Measurements from ENCODE around the gene SPAG16. TPM values are rescaled to one million over a fixed set of nuclear protein-coding genes. Genes with fewer than 3 reads are reported as not detected.

Gene SPAG16
- total RNA-seq, 1 experiment from 2014 or later, result 16.0 TPM

GRCh38 chr2:214297423-214297822 lies 1013.2 kb downstream of the SPAG16 start (continued):
- TF ChIP-seq NR2C2 (CRISPR knock-in tag; IDR thresholded peaks at IDR 0.05) (no peak), ZNF138 (CRISPR knock-in tag; conservative IDR thresholded peaks at IDR 0.05) (no peak), IRF1 (CRISPR knock-in tag; IDR thresholded peaks at IDR 0.05) (no peak)

GRCh38 chr2:214310319-214310718 lies 1026.1 kb downstream of the SPAG16 start:
- ATAC-seq, result peak; percentile 58
- H3K27me3 Mint-ChIP-seq (ENCODE audit: low read depth), result no peaks in the 10 kb centered on the region; the same call in 1 of the 2 replicates
- H3K27ac Mint-ChIP-seq, result no peak overlapping the region
- H3K9me3 Mint-ChIP-seq, result peaks cover 28% of the 10 kb centered on the region
- POLR2A ChIA-PET, result no interaction called here
- no peak for DNase-seq (ENCODE audit: low spot score)
- CTCF ChIA-PET, result interaction anchor here (1.2 to 2.6 kb wide), 5 partner anchors 10 to 277 kb away, joined by 4 to 9 read pairs (median 6); no protein-coding TSS in a partner anchor
- H3K36me3 Mint-ChIP-seq, result no peaks in the 10 kb centered on the region; the same call in 1 of the 2 replicates
- TF ChIP-seq ARID4B (CRISPR knock-in tag; IDR thresholded peaks at IDR 0.05; ENCODE audit: borderline replicate concordance) (no peak), KAT7 (CRISPR knock-in tag; IDR thresholded peaks at IDR 0.05; ENCODE audit: borderline replicate concordance) (no peak), ZNF416 (CRISPR knock-in tag; IDR thresholded peaks at IDR 0.05) (no peak), GRHL2 (CRISPR knock-in tag; IDR thresholded peaks at IDR 0.05; ENCODE audit: insufficient replicate concordance, severe bottlenecking) (no peak), ESRRA (CRISPR knock-in tag; IDR thresholded peaks at IDR 0.05; ENCODE audit: borderline replicate concordance) (no peak), FOXP4 (CRISPR knock-in tag; IDR thresholded peaks at IDR 0.05) (no peak), PRRX2 (CRISPR knock-in tag; IDR thresholded peaks at IDR 0.05) (no peak), ZNF232 (CRISPR knock-in tag; IDR thresholded peaks at IDR 0.05) (no peak), RORB (CRISPR knock-in tag; IDR thresholded peaks at IDR 0.05) (no peak), GABPB1 (CRISPR knock-in tag; IDR thresholded peaks at IDR 0.05) (no peak)
- no peaks in the 10 kb centered on the region for H3K4me1 Mint-ChIP-seq
- H3K4me3 Mint-ChIP-seq, result no peak overlapping the region

- H3K27ac Mint-ChIP-seq, result no peak overlapping the region
- peak; percentile 99 for ATAC-seq
- no peaks in the 10 kb centered on the region for H3K36me3 Mint-ChIP-seq
- H3K4me3 Mint-ChIP-seq, result no peak overlapping the region
- ChIA-PET CTCF (interaction anchor here (1.2 to 2.6 kb wide), 4 partner anchors 17 to 276 kb away, joined by 4 to 9 read pairs (median 6); no protein-coding TSS in a partner anchor), POLR2A (no interaction called here)
- H3K9me3 Mint-ChIP-seq, result peaks cover 20% of the 10 kb centered on the region
- H3K27me3 Mint-ChIP-seq (ENCODE audit: low read depth), result no peaks in the 10 kb centered on the region; the same call in 1 of the 2 replicates
- TF ChIP-seq FOXP4 (CRISPR knock-in tag; IDR thresholded peaks at IDR 0.05) (no peak), CTCF (IDR thresholded peaks at IDR 0.05) (peak; percentile 39; the same call in 1 of the 2 replicates)
- DNase-seq (ENCODE audit: low spot score), result peak; percentile 42
- H3K4me1 Mint-ChIP-seq, result no peaks in the 10 kb centered on the region
Measured at GRCh38 chr2:214311031-214311533, 1026.8 kb downstream of the SPAG16 start.
